ENCODE results near the gene CARS1. TPM values are rescaled to one million over a fixed set of nuclear protein-coding genes. Genes with fewer than 3 reads are reported as not detected.

CARS1 gene
- polyA plus RNA-seq, 1 experiment, result 175 TPM

DNA sequence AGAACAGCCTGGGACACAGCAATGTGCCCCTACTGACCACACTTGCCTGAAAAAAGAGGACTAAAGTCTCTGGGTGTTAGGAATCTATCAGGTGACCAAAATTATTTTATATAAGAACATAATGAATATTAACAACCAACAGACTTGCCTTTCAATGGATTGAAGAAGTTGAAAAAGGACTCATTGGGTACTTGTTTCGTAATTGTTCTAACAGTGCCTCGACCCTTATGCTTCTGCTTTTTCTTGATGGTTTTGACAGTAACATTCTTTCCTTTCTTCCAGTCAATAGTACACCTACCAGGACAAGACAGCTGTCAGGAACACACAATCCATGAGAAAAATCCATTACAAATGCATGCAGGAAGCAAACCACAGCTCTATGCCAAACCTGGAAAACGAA, 99.0 kb downstream of the CARS1 start:
- POLR2A ChIA-PET, result no interaction called here
- DNase-seq (ENCODE audit: low read depth), result no peak
- CTCF ChIA-PET, result no interaction called here
- Histone ChIP-seq H3K4me3 (ENCODE audit: low read depth, low read length) (no peak overlapping the region), H3K36me3 (ENCODE audit: control insufficient read depth, insufficient read depth, low read length) (peaks cover 15% of the 10 kb centered on the region), H3K27me3 (ENCODE audit: control insufficient read depth, insufficient read depth, low read length) (no peaks in the 10 kb centered on the region)
- TF ChIP-seq, protein P1, sequence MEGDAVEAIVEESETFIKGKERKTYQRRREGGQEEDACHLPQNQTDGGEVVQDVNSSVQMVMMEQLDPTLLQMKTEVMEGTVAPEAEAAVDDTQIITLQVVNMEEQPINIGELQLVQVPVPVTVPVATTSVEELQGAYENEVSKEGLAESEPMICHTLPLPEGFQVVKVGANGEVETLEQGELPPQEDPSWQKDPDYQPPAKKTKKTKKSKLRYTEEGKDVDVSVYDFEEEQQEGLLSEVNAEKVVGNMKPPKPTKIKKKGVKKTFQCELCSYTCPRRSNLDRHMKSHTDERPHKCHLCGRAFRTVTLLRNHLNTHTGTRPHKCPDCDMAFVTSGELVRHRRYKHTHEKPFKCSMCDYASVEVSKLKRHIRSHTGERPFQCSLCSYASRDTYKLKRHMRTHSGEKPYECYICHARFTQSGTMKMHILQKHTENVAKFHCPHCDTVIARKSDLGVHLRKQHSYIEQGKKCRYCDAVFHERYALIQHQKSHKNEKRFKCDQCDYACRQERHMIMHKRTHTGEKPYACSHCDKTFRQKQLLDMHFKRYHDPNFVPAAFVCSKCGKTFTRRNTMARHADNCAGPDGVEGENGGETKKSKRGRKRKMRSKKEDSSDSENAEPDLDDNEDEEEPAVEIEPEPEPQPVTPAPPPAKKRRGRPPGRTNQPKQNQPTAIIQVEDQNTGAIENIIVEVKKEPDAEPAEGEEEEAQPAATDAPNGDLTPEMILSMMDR (IDR thresholded peaks at IDR 0.05; ENCODE audit: insufficient read depth, low read depth, low read length), result no peak

DNA sequence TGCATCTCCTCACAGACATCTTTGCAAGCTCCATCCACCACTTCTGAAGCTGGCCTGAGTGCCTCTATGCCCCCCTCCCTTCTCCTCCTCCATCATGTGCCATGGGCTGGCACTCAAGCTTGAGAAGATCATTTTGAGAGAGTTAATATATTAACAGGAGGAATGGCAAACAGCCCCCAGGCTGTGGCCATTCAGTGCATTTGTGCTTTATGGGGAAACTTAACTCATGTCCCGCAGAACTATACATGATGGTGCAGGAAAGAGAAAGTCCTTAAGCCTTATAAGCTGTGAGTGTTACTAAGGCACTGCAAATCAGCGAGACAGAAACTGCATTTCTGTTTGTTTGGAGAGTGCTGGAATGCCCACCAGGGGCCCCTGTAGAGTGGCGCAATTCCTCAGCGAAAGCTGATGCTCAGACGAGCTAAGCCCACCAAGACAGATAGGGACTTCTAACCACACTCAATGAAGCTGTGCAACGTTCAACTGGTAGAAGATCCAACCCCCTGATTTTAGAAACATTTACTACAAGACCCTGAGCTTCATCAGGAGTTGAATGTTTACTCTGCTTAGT, 101.2 kb downstream of the CARS1 start:
- no peak overlapping the region for H3K4me3 ChIP-seq (ENCODE audit: low read depth, low read length)
- H3K36me3 ChIP-seq (ENCODE audit: control insufficient read depth, insufficient read depth, low read length), result peaks cover 19% of the 10 kb centered on the region
- TF ChIP-seq, protein P1 (IDR thresholded peaks at IDR 0.05; ENCODE audit: insufficient read depth, low read depth, low read length), result no peak
- H3K27me3 ChIP-seq (ENCODE audit: control insufficient read depth, insufficient read depth, low read length), result no peaks in the 10 kb centered on the region
- no peak for DNase-seq (ENCODE audit: low read depth)
- CTCF ChIA-PET, result no interaction called here
- POLR2A ChIA-PET, result no interaction called here

DNA sequence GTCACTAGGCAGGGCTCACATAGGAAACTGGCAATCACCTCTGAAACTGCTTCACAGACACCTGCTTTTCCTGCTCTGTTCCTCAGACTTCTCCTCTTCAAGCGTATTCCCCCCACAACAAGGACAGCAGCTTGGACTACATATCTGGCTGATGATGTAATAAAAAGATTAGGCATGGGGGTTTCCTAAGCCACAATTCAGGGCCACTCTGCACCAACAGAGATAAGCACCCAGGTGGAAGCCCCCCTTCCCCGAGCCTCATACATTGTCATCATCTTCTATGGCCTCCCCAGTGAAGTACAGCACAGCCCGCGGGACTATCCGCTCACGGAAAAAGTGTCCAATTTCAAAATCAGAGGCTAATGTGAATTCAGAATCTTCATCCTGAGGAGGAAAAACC, 103.0 kb downstream of the CARS1 start:
- peaks cover 22% of the 10 kb centered on the region for H3K36me3 ChIP-seq (ENCODE audit: control insufficient read depth, insufficient read depth, low read length)
- POLR2A ChIA-PET, result interaction anchor here (0.5 kb wide), 1 partner anchor 37 kb away, joined by 3 read pairs; no protein-coding TSS in a partner anchor
- CTCF ChIA-PET, result interaction anchor here (1.2 kb wide), 1 partner anchor 13 kb away, joined by 3 read pairs; no protein-coding TSS in a partner anchor

DNA sequence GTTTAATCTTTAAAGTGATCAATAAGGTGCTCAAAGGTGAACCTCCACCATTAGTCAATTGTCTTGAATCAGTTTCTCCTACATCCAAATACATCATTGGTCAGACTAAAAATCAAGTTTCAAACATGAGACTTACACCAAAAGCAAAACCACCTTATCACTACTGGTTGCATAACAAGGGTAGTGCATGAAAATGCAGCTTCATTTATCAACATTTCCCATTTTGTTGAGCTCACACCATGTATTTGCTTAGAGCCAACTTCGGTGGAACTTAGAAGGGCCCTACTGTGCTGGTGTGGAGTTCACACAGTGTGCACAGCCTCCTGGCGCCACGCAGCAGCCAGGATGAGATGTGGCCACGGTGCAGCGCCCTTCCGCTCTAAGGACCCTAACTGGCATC, 104.9 kb downstream of the CARS1 start:
- TF ChIP-seq, protein P1 (IDR thresholded peaks at IDR 0.05; ENCODE audit: insufficient read depth, low read depth, low read length), result no peak
- POLR2A ChIA-PET, result no interaction called here

More for the DNA sequence above, 103.0 kb downstream of the CARS1 start:
- TF ChIP-seq, protein P1 (IDR thresholded peaks at IDR 0.05; ENCODE audit: insufficient read depth, low read depth, low read length), result no peak
- no peak for DNase-seq (ENCODE audit: low read depth)
- no peaks in the 10 kb centered on the region for H3K27me3 ChIP-seq (ENCODE audit: control insufficient read depth, insufficient read depth, low read length)
- no peak overlapping the region for H3K4me3 ChIP-seq (ENCODE audit: low read depth, low read length)

DNA sequence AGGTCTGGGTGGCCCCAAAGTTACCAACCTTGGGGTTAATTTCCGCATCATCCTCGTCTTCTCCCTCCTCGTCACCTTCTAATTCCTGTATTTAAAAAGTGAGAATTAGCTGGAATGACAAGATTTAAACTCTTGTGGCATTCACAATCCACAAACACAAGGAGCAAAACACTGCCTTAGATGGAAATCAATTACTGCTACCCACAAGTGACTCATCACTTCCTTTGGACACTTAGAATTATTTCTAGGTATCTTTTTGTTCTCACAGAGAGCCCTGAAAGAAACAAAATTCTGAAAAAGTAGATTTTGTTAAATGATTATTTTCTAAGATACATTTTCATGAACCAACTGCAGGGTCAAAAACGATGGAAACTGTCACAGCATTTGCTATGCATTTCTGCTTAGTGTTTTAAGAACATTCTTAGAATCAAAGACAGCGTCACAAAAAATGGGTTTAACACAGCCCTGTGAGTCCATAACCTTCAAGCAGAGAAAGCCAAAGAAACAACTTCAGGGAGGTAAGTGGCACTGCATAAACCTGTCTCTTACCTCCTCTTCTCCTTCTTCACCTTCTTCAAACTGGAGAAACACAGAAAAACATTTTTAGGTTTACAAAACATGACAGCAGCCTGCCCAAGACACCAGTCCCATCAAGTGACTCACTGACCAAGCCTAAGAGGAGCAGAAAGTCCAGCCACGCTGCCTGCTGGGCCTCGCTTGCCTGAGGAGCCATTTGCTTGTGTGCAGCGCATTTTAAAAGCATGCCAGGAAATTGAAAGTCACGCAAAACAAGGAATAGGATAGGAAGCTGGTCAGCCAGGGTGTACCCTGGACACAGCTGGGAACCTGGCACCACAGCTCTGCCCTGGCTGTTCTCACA, 105.8 kb downstream of the CARS1 start:
- ChIA-PET POLR2A (no interaction called here), CTCF (interaction anchor here (1.6 kb wide), 1 partner anchor 24 kb away, joined by 7 read pairs; no protein-coding TSS in a partner anchor)

More for the DNA sequence above, 104.9 kb downstream of the CARS1 start:
- DNase-seq (ENCODE audit: low read depth), result no peak
- Histone ChIP-seq H3K27me3 (ENCODE audit: control insufficient read depth, insufficient read depth, low read length) (no peaks in the 10 kb centered on the region), H3K36me3 (ENCODE audit: control insufficient read depth, insufficient read depth, low read length) (peaks cover 20% of the 10 kb centered on the region), H3K4me3 (ENCODE audit: low read depth, low read length) (no peak overlapping the region)
- CTCF ChIA-PET, result interaction anchor here (1.6 kb wide), 1 partner anchor 23 kb away, joined by 7 read pairs; no protein-coding TSS in a partner anchor

More for the DNA sequence above, 105.8 kb downstream of the CARS1 start:
- Histone ChIP-seq H3K36me3 (ENCODE audit: control insufficient read depth, insufficient read depth, low read length) (peaks cover 18% of the 10 kb centered on the region), H3K4me3 (ENCODE audit: low read depth, low read length) (no peak overlapping the region), H3K27me3 (ENCODE audit: control insufficient read depth, insufficient read depth, low read length) (no peaks in the 10 kb centered on the region)
- TF ChIP-seq, protein P1 (IDR thresholded peaks at IDR 0.05; ENCODE audit: insufficient read depth, low read depth, low read length), result no peak
- DNase-seq (ENCODE audit: low read depth), result no peak

Measured in BJ (cell line).